OCI-LY7 (cell line): ENCODE data around the gene ASPRV1. TPM values are rescaled to one million over a fixed set of nuclear protein-coding genes. Genes with fewer than 3 reads are reported as not detected.

ENCODE experiments used
- BruUV-seq: library from RNA; stranded (reverse); fragments of 400-500 nt; replicated peaks from 2 replicates; lab custom pipeline; 2021; lab: Mats Ljungman, UMichigan
- CTCF ChIA-PET: fragments of 300-600 bp; sonication (Branson Sonifier 250); formaldehyde crosslinking; loops from one replicate; lab custom pipeline; 2022; ENCODE audit warnings: antibody characterized with exemption; ENCODE audit not compliant: unreplicated experiment; lab: Charles Lee
- POLR2A ChIA-PET: fragments of 300-600 bp; sonication (Branson Sonifier 250); formaldehyde crosslinking; loops from one replicate; lab custom pipeline; 2022; ENCODE audit warnings: antibody characterized with exemption; lab: Charles Lee
- DNase-seq: peaks from one replicate; pipeline ENCODE4 v3.0.0-alpha.2; 2015; ENCODE audit warnings: low spot score
- H2AFZ ChIP-seq: fragments of 200-600 bp; sonication (generic), shearing (Covaris generic); 2 replicates; pipeline ENCODE4 v1.6.1; 2014; ENCODE audit warnings: mild to moderate bottlenecking, antibody characterized with exemption, low read length, moderate library complexity
- H3K27ac ChIP-seq: fragments of 200-600 bp; sonication (generic); 2 replicates; pipeline ENCODE4 v1.5.1; 2014; ENCODE audit warnings: mixed run types, low read depth, mild to moderate bottlenecking, moderate library complexity, low read length, inconsistent platforms; ENCODE audit not compliant: poor library complexity, severe bottlenecking
- H3K36me3 ChIP-seq: fragments of 200-600 bp; sonication (generic); 2 replicates; pipeline ENCODE4 v1.6.1; 2014; ENCODE audit warnings: mild to moderate bottlenecking, antibody characterized with exemption, low read length, moderate library complexity, mixed read lengths; ENCODE audit not compliant: insufficient read depth
- H3K4me1 ChIP-seq: fragments of 200-600 bp; sonication (generic); 2 replicates; pipeline ENCODE4 v1.5.1; 2014; ENCODE audit warnings: mild to moderate bottlenecking, low read length; ENCODE audit not compliant: insufficient read depth, poor library complexity, severe bottlenecking
- H3K4me2 ChIP-seq: fragments of 200-600 bp; sonication (generic); 2 replicates; pipeline ENCODE4 v1.6.1; 2014; ENCODE audit warnings: mild to moderate bottlenecking, low read length
- H3K4me3 ChIP-seq: fragments of 200-600 bp; sonication (generic); 2 replicates; pipeline ENCODE4 v1.5.1; 2014; ENCODE audit warnings: mild to moderate bottlenecking, low read depth, low read length; ENCODE audit not compliant: poor library complexity, severe bottlenecking
- H3K79me2 ChIP-seq: fragments of 200-600 bp; sonication (generic); 2 replicates; pipeline ENCODE4 v1.6.1; 2016; ENCODE audit warnings: low read depth, mild to moderate bottlenecking, low read length, moderate library complexity, mixed read lengths; ENCODE audit not compliant: insufficient read depth
- H3K9me2 ChIP-seq: fragments of 200-600 bp; sonication (generic); 2 replicates; pipeline ENCODE4 v1.6.1; 2016; ENCODE audit warnings: mild to moderate bottlenecking, low read length, mixed read lengths; ENCODE audit not compliant: insufficient read depth
- H3K9me3 ChIP-seq: fragments of 200-600 bp; sonication (generic); 2 replicates; pipeline ENCODE4 v1.6.1; 2014; ENCODE audit warnings: mild to moderate bottlenecking, mixed run types, low read length, mixed read lengths
- H4K20me1 ChIP-seq: fragments of 200-600 bp; sonication (generic); 2 replicates; pipeline ENCODE4 v1.6.1; 2014; ENCODE audit warnings: mild to moderate bottlenecking, antibody characterized with exemption, low read length, moderate library complexity, mixed read lengths; ENCODE audit not compliant: insufficient read depth
- CTCF ChIP-seq: fragments of 200-600 bp; sonication (generic); conservative IDR thresholded peaks from 2 replicates; pipeline ENCODE4 v1.5.1; 2014; ENCODE audit warnings: mild to moderate bottlenecking, antibody characterized with exemption, low read length, moderate library complexity, mixed read lengths
- EZH2phosphoT487 ChIP-seq: fragments of 200-600 bp; sonication (generic); IDR thresholded peaks from 2 replicates; pipeline ENCODE4 v1.6.1; 2018; ENCODE audit warnings: low read depth, borderline replicate concordance, mild to moderate bottlenecking, mixed run types, antibody characterized with exemption, low read length, moderate library complexity, mixed read lengths
- intact Hi-C: fragments of 100-400 bp; cut with micrococcal nuclease; formaldehyde crosslinking; loops from one replicate; pipeline ENCODE4 v1.10.0; 2022; ENCODE audit not compliant: unreplicated experiment
- total RNA-seq, 2 experiments: library from RNA; depleted of rRNA in 1 of 2; stranded (reverse); fragments of >200 nt in 1 of 2; shearing (Covaris generic) in 1 of 2; gene quantifications; 2 replicates each; pipeline ENCODE4 v1.2.3, GENCODE V29; 2014 to 2022

Gene ASPRV1
- total RNA-seq, 2 experiments from 2014 or later = 1.3 to 1.4 TPM

GRCh38 chr2:69994166-69994565 is 32.7 kb upstream of the ASPRV1 start:
- H3K9me2 ChIP-seq = no peaks in the 10 kb centered on the region
- POLR2A ChIA-PET = no interaction called here
- no peaks in the 10 kb centered on the region for H3K4me1 ChIP-seq
- TF ChIP-seq CTCF = no peak
- TF ChIP-seq EZH2phosphoT487 = no peak
- CTCF ChIA-PET = no interaction called here
- H4K20me1 ChIP-seq = no peaks in the 10 kb centered on the region
- no peak for DNase-seq
- H3K79me2 ChIP-seq = no peaks in the 10 kb centered on the region
- no TSS peak for BruUV-seq
- no peak overlapping the region for H3K4me3 ChIP-seq
- H2AFZ ChIP-seq = no peak overlapping the region
- no peak overlapping the region for H3K27ac ChIP-seq
- H3K9me3 ChIP-seq = no peaks in the 10 kb centered on the region
- intact Hi-C loops = no loop called here
- no peak overlapping the region for H3K4me2 ChIP-seq
- H3K36me3 ChIP-seq = no peaks in the 10 kb centered on the region; the same call in 1 of the 2 replicates

GRCh38 chr2:69993708-69994107 is 32.3 kb upstream of the ASPRV1 start:
- ChIA-PET POLR2A (no interaction called here), CTCF (no interaction called here)
- H3K27ac ChIP-seq = no peak overlapping the region
- H3K79me2 ChIP-seq = no peaks in the 10 kb centered on the region
- no peaks in the 10 kb centered on the region for H3K4me1 ChIP-seq
- no peak for DNase-seq
- H3K9me2 ChIP-seq = no peaks in the 10 kb centered on the region
- H4K20me1 ChIP-seq = no peaks in the 10 kb centered on the region
- H3K4me3 ChIP-seq = no peak overlapping the region
- intact Hi-C loops = no loop called here
- no peak overlapping the region for H3K4me2 ChIP-seq
- no peaks in the 10 kb centered on the region; the same call in 1 of the 2 replicates for H3K36me3 ChIP-seq
- no peak for TF ChIP-seq CTCF
- TF ChIP-seq EZH2phosphoT487 = no peak
- no peaks in the 10 kb centered on the region for H3K9me3 ChIP-seq
- BruUV-seq = TSS peak; percentile 27
- no peak overlapping the region for H2AFZ ChIP-seq

DNA sequence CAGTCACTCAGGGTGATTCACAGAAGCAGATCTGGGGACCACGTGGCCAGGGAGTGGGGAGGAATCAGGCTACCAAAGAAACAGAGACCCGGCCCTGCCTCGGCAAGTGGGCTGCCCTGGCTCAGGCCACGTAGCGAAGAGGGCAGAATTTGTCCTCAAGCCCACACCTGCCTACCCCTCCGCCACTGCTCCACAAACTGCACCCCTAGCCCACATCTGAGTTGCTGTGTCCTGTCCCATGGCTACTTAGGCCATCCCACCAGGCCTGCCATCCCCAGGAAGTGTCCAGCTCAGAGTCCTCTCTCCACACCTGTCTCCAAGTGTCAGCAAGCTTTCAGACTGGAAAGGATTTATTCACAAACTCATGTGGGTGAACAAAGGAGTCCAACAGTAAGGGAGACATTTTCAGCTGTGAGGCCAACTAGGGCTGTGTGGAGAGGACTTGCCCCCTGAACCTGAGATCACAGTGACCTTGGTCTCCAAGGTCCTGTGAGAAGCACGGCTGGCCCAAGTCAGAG is 31.7 kb upstream of the ASPRV1 start:
- no peak overlapping the region for H3K4me3 ChIP-seq
- H4K20me1 ChIP-seq = no peaks in the 10 kb centered on the region
- CTCF ChIA-PET = no interaction called here
- H3K4me2 ChIP-seq = no peak overlapping the region
- no peaks in the 10 kb centered on the region for H3K79me2 ChIP-seq
- no peaks in the 10 kb centered on the region; the same call in 1 of the 2 replicates for H3K36me3 ChIP-seq
- TF ChIP-seq CTCF = no peak
- no peak for TF ChIP-seq EZH2phosphoT487
- POLR2A ChIA-PET = no interaction called here
- H3K27ac ChIP-seq = no peak overlapping the region
- H3K9me2 ChIP-seq = no peaks in the 10 kb centered on the region
- no peak overlapping the region for H2AFZ ChIP-seq
- no peaks in the 10 kb centered on the region for H3K4me1 ChIP-seq
- intact Hi-C loops = no loop called here
- no TSS peak for BruUV-seq
- no peaks in the 10 kb centered on the region for H3K9me3 ChIP-seq
- DNase-seq = no peak
